K562 (cell line): Measurements from ENCODE around the gene CEP95. TPM values are rescaled to one million over a fixed set of nuclear protein-coding genes. Genes with fewer than 3 reads are reported as not detected.

ENCODE experiments used
- C11orf30 ChIP-seq: fragments of 450-650 bp; IDR thresholded peaks from 2 replicates; pipeline ENCODE4 v1.6.1; 2016; ENCODE audit warnings: low read depth, mild to moderate bottlenecking
- CBFA2T3 ChIP-seq: fragments of 450-650 bp; IDR thresholded peaks from 2 replicates; pipeline ENCODE4 v1.6.1; 2017
- CCNT2 ChIP-seq: IDR thresholded peaks from 2 replicates; pipeline ENCODE4 v1.6.1; 2011; ENCODE audit warnings: borderline replicate concordance, low read depth, mild to moderate bottlenecking, moderate library complexity, mixed read lengths, low read length; ENCODE audit not compliant: insufficient read length; ENCODE audit errors: extremely low read depth
- CHAMP1 ChIP-seq: fragments of 450-650 bp; IDR thresholded peaks from 2 replicates; pipeline ENCODE4 v1.6.1; 2016; ENCODE audit warnings: mild to moderate bottlenecking
- CHD2 ChIP-seq: IDR thresholded peaks from 2 replicates; pipeline ENCODE4 v1.6.1; 2011; ENCODE audit warnings: low read depth, low read length
- COPS2 ChIP-seq: fragments of 450-650 bp; conservative IDR thresholded peaks from 2 replicates; pipeline ENCODE4 v1.6.1; 2016; ENCODE audit warnings: mild to moderate bottlenecking, moderate library complexity
- ID3 ChIP-seq, 2 experiments: fragments of 250-450 bp in 1 of 2; fragments of 450-650 bp in 1 of 2; sonication (Bioruptor Pico) in 1 of 2; IDR thresholded peaks; 2 replicates each; pipeline versions ENCODE4 v1.6.1 to v1.8.0; 2016 to 2021; ENCODE audit warnings: mild to moderate bottlenecking in 2 of 2, moderate library complexity in 2 of 2, missing compliant biosample characterization in 1 of 2, missing genetic modification characterization in 1 of 2
- MAFF ChIP-seq: IDR thresholded peaks from 2 replicates; pipeline ENCODE4 v1.6.1; 2012; ENCODE audit warnings: low read length, improper control_type of control experiment
- POLR2B ChIP-seq: fragments of 450-650 bp; IDR thresholded peaks from 2 replicates; pipeline ENCODE4 v1.6.1; 2018; ENCODE audit warnings: low read depth; ENCODE audit not compliant: partially characterized antibody
- SPI1 ChIP-seq: IDR thresholded peaks from 2 replicates; pipeline ENCODE4 v1.6.1; 2011; ENCODE audit warnings: low read depth, low read length, control low read depth, borderline replicate concordance
- THRAP3 ChIP-seq: fragments of 450-650 bp; IDR thresholded peaks from 2 replicates; pipeline ENCODE4 v1.6.1; 2016; ENCODE audit warnings: mild to moderate bottlenecking, inconsistent platforms, borderline replicate concordance
- ZNF24 ChIP-seq: fragments of 450-650 bp; IDR thresholded peaks from 2 replicates; pipeline ENCODE4 v1.6.1; 2016
- ZNF740 ChIP-seq, 3 experiments: fragments of 200-800 bp in 1 of 3; sonication (Bioruptor generic) in 1 of 3; sonication (generic) in 1 of 3; formaldehyde crosslinking in 1 of 3; IDR thresholded peaks; 2 replicates each; pipeline versions ENCODE4 v1.6.1 to v1.8.0; 2016 to 2022; ENCODE audit warnings: mild to moderate bottlenecking in 2 of 3, missing compliant biosample characterization in 2 of 3, missing genetic modification characterization in 2 of 3, missing genetic modification reagents in 1 of 3
- polyA plus RNA-seq, 8 experiments: library from polyadenylated mRNA; depleted of rRNA in 4 of 8; stranded (reverse) in 5 of 8; unstranded in 3 of 8; fragments of >200 nt; fragmentation: Nextera tagmentation in 2 of 8; fragmentation: Illumina TruSeq in 1 of 8; extraction: Ambion mirVana in 2 of 8; extraction: Trizol in 1 of 8; gene quantifications; 2 replicates each; pipeline versions ENCODE4 v1.2.1 to v1.2.3, GENCODE V29; 2011 to 2014; ENCODE audit warnings: inconsistent platforms in 1 of 8, missing spikeins in 1 of 8
- total RNA-seq, 7 experiments: library from RNA; depleted of rRNA in 6 of 7; stranded (reverse); fragments of >200 nt in 6 of 7; fragmentation: Illumina TruSeq in 2 of 7; extraction: Trizol in 2 of 7; gene quantifications; 2 replicates each; pipeline versions ENCODE4 v1.2.1 to v1.2.3, GENCODE V29; 2011 to 2021; ENCODE audit warnings: low replicate concordance in 1 of 7
- TF ChIP-seq, protein P1 (sequence below): fragments of 250-450 bp; sonication (Bioruptor Pico); IDR thresholded peaks from 2 replicates; pipeline ENCODE4 v1.5.0; 2021; ENCODE audit warnings: mild to moderate bottlenecking, borderline replicate concordance
- TF ChIP-seq, protein P2 (sequence below): fragments of 250-450 bp; sonication (Bioruptor Pico); IDR thresholded peaks from 2 replicates; pipeline ENCODE4 v1.5.0; 2020; ENCODE audit warnings: mild to moderate bottlenecking, borderline replicate concordance
- TF ChIP-seq, protein P3 (sequence below): sonication (generic); formaldehyde crosslinking; IDR thresholded peaks from 2 replicates; pipeline ENCODE4 v1.8.0; 2022; ENCODE audit warnings: mild to moderate bottlenecking, missing genetic modification reagents

The CEP95 gene
- total and polyA plus RNA-seq, 9 of the 15 experiments (the other 6 are each of a cell fraction or from before 2014, with no cell fraction given): 26.7 to 80.7 (median 56.9) TPM

DNA sequence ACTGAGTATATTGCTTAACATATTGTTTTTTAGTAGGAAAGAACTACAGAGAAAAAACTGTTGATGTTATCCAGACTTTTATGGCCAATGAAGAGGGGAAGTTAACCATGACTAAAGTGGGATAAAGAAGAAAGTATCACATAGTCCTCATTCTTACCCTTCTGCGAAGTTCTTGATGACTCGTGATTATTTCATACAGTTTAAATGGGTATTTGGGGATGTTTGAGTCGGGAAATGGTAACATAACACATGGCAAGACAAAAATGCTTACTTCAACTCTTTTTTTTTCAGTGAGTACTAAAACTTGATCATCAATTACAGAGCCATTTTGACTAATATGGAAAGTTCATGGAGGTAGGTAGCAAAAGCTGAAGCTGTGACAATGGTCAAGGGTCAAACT lies 14.8 kb upstream of the CEP95 start (continued):
- TF ChIP-seq, protein P1, sequence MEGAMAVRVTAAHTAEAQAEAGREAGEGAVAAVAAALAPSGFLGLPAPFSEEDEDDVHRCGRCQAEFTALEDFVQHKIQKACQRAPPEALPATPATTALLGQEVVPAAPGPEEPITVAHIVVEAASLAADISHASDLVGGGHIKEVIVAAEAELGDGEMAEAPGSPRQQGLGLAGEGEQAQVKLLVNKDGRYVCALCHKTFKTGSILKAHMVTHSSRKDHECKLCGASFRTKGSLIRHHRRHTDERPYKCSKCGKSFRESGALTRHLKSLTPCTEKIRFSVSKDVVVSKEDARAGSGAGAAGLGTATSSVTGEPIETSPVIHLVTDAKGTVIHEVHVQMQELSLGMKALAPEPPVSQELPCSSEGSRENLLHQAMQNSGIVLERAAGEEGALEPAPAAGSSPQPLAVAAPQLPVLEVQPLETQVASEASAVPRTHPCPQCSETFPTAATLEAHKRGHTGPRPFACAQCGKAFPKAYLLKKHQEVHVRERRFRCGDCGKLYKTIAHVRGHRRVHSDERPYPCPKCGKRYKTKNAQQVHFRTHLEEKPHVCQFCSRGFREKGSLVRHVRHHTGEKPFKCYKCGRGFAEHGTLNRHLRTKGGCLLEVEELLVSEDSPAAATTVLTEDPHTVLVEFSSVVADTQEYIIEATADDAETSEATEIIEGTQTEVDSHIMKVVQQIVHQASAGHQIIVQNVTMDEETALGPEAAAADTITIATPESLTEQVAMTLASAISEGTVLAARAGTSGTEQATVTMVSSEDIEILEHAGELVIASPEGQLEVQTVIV: no peak
- TF ChIP-seq THRAP3 (no peak), COPS2 (no peak), CHD2 (no peak), CHAMP1 (no peak), C11orf30 (peak; percentile 79), SPI1 (no peak), POLR2B (no peak), CCNT2 (no peak), ID3 (CRISPR knock-in tag; IDR thresholded peaks at IDR 0.05) (no peak), ID3 (tag; IDR thresholded peaks at IDR 0.05) (no peak), MAFF (peak; percentile 71), ZNF24 (no peak), ZNF740 (CRISPR knock-in tag; IDR thresholded peaks at IDR 0.05) (no peak), ZNF740 (tag; IDR thresholded peaks at IDR 0.05) (no peak), CBFA2T3 (no peak)
- TF ChIP-seq, protein P2, sequence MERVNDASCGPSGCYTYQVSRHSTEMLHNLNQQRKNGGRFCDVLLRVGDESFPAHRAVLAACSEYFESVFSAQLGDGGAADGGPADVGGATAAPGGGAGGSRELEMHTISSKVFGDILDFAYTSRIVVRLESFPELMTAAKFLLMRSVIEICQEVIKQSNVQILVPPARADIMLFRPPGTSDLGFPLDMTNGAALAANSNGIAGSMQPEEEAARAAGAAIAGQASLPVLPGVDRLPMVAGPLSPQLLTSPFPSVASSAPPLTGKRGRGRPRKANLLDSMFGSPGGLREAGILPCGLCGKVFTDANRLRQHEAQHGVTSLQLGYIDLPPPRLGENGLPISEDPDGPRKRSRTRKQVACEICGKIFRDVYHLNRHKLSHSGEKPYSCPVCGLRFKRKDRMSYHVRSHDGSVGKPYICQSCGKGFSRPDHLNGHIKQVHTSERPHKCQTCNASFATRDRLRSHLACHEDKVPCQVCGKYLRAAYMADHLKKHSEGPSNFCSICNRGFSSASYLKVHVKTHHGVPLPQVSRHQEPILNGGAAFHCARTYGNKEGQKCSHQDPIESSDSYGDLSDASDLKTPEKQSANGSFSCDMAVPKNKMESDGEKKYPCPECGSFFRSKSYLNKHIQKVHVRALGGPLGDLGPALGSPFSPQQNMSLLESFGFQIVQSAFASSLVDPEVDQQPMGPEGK: no peak
- TF ChIP-seq, protein P3, sequence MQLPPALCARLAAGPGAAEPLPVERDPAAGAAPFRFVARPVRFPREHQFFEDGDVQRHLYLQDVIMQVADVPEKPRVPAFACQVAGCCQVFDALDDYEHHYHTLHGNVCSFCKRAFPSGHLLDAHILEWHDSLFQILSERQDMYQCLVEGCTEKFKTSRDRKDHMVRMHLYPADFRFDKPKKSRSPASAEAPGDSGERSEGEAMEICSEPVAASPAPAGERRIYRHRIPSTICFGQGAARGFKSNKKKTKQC: no peak
